Mononuclear cell (primary cell): ENCODE data around the gene PID1. TPM values are rescaled to one million over a fixed set of nuclear protein-coding genes. Genes with fewer than 3 reads are reported as not detected.
"Not testable (repeated sequence)": the region's sequence is repeated elsewhere in the genome, so short reads cannot be mapped to it uniquely, and the experiment has no call there.

ENCODE experiments used
- H3K27me3 ChIP-seq: 2 replicates; pipeline ENCODE4 v1.6.0; 2011; ENCODE audit warnings: low read length, control low read depth; ENCODE audit not compliant: insufficient read depth
- H3K4me1 ChIP-seq: 2 replicates; pipeline ENCODE4 v1.5.1; 2011; ENCODE audit warnings: mild to moderate bottlenecking, low read length, control low read depth; ENCODE audit not compliant: insufficient read depth
- H3K4me3 ChIP-seq: 2 replicates; pipeline ENCODE4 v1.5.1; 2011; ENCODE audit warnings: mild to moderate bottlenecking, low read length, moderate library complexity
- H3K9me3 ChIP-seq: 2 replicates; pipeline ENCODE4 v1.5.1; 2011; ENCODE audit warnings: low read depth, mild to moderate bottlenecking, control low read depth, low read length
- total RNA-seq: library from RNA; depleted of rRNA; stranded (reverse); fragments of >200 nt; gene quantifications from one replicate; pipeline ENCODE4 v1.2.3, GENCODE V29; 2012

The PID1 gene
- total RNA-seq, 1 donor = 8.4 TPM

DNA sequence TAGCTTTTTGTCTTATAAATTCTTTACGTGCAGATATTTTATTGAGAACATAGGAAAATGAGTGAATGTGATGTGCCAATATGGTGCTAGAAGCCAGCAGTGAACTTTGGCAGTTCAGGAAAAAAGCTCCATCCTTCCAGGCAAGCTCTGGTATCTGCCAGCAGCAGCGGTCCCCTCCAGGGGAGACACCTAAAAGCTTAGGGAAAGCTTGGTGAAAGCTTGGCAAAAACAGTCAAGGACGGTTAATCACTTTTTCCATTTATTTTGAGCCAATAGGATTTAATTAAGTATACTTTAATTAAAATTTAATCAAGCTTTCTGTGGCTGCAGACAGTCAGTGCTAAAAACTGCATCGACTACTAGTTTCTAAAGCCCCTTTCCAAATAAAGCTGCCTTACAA is 60.4 kb downstream of the PID1 start:
- no peaks in the 10 kb centered on the region for H3K4me1 ChIP-seq
- no peaks in the 10 kb centered on the region for H3K27me3 ChIP-seq
- no peak overlapping the region for H3K4me3 ChIP-seq
- H3K9me3 ChIP-seq = no peaks in the 10 kb centered on the region

GRCh38 chr2:229206548-229206947 is 64.5 kb downstream of the PID1 start:
- H3K4me1 ChIP-seq = no peaks in the 10 kb centered on the region
- H3K4me3 ChIP-seq = no peak overlapping the region
- H3K9me3 ChIP-seq = no peaks in the 10 kb centered on the region
- no peaks in the 10 kb centered on the region for H3K27me3 ChIP-seq

GRCh38 chr2:229205704-229206103 is 65.4 kb downstream of the PID1 start:
- no peaks in the 10 kb centered on the region for H3K4me1 ChIP-seq
- H3K4me3 ChIP-seq = no peak overlapping the region
- no peaks in the 10 kb centered on the region for H3K27me3 ChIP-seq
- H3K9me3 ChIP-seq = no peaks in the 10 kb centered on the region

DNA sequence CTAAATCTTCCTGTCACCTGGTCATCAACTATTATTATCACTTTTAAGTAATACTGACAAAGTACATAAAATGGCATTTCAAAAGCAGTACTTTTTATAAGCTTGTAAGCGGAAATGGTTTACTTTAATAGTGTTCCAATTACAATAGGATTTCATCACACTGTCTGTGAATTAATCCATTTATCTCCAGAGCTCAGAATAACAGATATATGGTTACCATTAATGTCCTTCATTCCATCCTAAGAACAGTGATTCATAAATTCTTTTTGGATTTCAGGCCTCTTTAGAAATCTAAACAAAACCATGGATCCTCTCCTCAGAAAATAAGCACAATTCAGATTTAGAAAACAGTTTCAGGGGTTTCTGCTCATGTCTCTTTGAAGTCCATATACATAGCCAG is 68.4 kb downstream of the PID1 start:
- no peaks in the 10 kb centered on the region for H3K27me3 ChIP-seq
- no peaks in the 10 kb centered on the region for H3K9me3 ChIP-seq
- no peak overlapping the region for H3K4me3 ChIP-seq
- H3K4me1 ChIP-seq = no peaks in the 10 kb centered on the region

- H3K27me3 ChIP-seq = no peaks in the 10 kb centered on the region
- H3K9me3 ChIP-seq = no peaks in the 10 kb centered on the region
- no peaks in the 10 kb centered on the region for H3K4me1 ChIP-seq
- no peak overlapping the region for H3K4me3 ChIP-seq
Observed at GRCh38 chr2:229201521-229201920, 69.6 kb downstream of the PID1 start.

DNA sequence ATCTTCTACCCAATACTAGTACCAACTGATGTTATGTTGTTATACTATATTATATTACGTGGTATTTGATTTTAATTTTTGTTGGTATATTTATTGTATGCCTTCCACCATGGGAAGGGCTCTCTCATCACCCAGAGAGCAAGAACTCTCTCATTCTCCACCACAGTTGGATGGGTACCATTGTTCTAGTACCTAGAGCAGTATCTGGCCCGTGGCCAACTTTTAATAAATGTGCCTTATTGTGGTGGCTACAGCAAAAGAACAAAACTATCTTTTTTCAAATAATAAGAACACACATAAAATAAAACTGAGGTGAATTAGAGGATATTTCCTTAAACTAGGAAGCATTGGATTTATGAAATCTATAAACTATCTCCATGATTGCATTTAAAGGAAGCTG is 71.8 kb downstream of the PID1 start:
- Histone ChIP-seq H3K4me3 (no peak overlapping the region), H3K4me1 (no peaks in the 10 kb centered on the region), H3K27me3 (no peaks in the 10 kb centered on the region), H3K9me3 (no peaks in the 10 kb centered on the region)

- Histone ChIP-seq H3K4me1 (no peaks in the 10 kb centered on the region), H3K9me3 (no peaks in the 10 kb centered on the region), H3K27me3 (no peaks in the 10 kb centered on the region), H3K4me3 (no peak overlapping the region)
Observed at GRCh38 chr2:229196448-229196847, 74.6 kb downstream of the PID1 start.

- Histone ChIP-seq H3K4me1 (no peaks in the 10 kb centered on the region), H3K27me3 (no peaks in the 10 kb centered on the region), H3K9me3 (no peaks in the 10 kb centered on the region), H3K4me3 (no peak overlapping the region)
Observed at GRCh38 chr2:229195346-229195947, 75.6 kb downstream of the PID1 start.

DNA sequence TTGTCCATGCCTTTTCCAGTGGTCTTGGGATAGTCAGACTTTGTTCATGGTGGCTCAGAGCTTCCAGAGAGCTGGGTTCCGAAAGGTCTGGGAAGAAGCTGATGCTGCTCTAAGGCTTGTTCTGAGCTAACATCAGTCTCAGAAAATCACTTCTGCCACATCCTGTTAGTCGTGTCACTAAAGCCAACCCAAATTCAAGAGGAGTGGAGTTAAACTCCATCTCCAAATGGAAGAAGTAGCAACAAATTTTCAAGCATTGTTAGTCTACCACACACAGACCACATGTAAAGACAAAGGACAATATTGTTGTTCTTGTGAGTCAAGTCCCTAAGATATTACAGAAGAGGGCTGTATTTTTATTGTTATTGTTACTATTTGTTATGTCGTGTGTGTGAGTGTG is 77.8 kb downstream of the PID1 start:
- no peaks in the 10 kb centered on the region for H3K27me3 ChIP-seq
- no peak overlapping the region for H3K4me3 ChIP-seq
- no peaks in the 10 kb centered on the region for H3K4me1 ChIP-seq
- no peaks in the 10 kb centered on the region for H3K9me3 ChIP-seq

DNA sequence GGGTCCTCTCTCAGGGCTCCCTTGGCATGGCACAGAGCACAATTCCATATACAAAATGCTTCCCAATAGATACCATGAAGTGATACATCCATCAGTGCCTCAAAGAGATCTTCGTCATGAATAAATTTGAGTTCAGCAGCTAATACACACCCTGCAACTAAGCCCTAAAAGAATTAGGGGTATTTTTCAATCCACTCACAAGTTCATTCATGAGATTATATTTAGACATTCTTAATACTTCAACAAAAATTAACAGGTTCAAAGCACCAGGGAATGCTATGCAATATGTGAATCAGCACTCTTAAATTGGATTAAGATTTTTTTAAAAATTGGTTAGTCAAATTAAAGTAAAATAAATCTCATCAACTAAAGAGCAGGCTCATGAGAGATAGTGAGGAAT is 79.7 kb downstream of the PID1 start:
- Histone ChIP-seq H3K4me3 (no peak overlapping the region), H3K9me3 (no peaks in the 10 kb centered on the region), H3K4me1 (no peaks in the 10 kb centered on the region), H3K27me3 (no peaks in the 10 kb centered on the region)

GRCh38 chr2:229187123-229187522 is 84.0 kb downstream of the PID1 start:
- not testable (repeated sequence) for H3K9me3 ChIP-seq, H3K4me1 ChIP-seq, H3K27me3 ChIP-seq, H3K4me3 ChIP-seq

- Histone ChIP-seq H3K4me1 (no peaks in the 10 kb centered on the region), H3K27me3 (no peaks in the 10 kb centered on the region), H3K9me3 (no peaks in the 10 kb centered on the region), H3K4me3 (no peak overlapping the region)
Observed at GRCh38 chr2:229181641-229182040, 89.4 kb downstream of the PID1 start.

DNA sequence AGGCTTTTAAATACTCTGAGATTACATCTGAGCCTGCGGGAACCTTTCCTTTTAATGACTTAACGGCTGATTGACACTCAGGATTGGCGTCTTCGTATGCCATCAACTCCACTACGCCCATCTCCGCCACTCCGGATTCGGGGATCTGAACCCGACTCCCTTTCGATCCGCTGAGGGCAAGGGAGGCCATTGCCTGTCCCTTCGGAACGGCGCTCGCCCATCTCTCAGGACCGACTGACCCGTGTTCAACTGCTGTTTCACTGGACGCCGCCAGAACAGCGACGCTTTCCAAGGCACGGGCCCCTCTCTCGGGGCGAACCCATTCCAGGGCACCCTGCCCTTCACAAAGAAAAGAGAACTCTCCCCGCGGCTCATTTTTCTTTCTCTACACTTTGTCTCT is 90.4 kb downstream of the PID1 start:
- H3K27me3 ChIP-seq = no peaks in the 10 kb centered on the region
- H3K4me1 ChIP-seq = no peaks in the 10 kb centered on the region
- no peak overlapping the region for H3K4me3 ChIP-seq
- no peaks in the 10 kb centered on the region for H3K9me3 ChIP-seq

DNA sequence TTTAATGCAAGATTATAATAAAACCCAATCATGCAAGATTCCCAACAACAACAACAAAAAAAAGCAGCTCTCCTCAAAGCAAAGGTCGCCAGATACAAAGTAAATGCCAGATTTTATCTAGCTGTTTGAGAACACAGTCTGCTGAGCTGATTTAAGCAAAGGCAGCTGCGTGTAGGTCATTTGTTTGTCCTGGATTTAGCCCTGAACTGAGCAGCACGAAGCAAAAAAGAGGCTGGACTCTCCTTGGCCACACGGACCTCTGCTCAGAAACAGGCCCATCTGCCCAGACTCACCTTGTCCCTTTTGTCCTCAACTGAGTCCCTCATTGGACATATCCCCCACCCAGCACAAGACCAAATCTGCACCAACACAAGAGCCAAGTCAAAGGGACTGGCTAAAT is 91.5 kb downstream of the PID1 start:
- no peak overlapping the region for H3K4me3 ChIP-seq
- no peaks in the 10 kb centered on the region for H3K4me1 ChIP-seq

GRCh38 chr2:229178706-229179105 is 92.4 kb downstream of the PID1 start:
- no peaks in the 10 kb centered on the region for H3K4me1 ChIP-seq
- no peaks in the 10 kb centered on the region for H3K27me3 ChIP-seq
- no peak overlapping the region for H3K4me3 ChIP-seq
- no peaks in the 10 kb centered on the region for H3K9me3 ChIP-seq

More for the DNA sequence above, 91.5 kb downstream of the PID1 start:
- no peaks in the 10 kb centered on the region for H3K9me3 ChIP-seq
- H3K27me3 ChIP-seq = no peaks in the 10 kb centered on the region

DNA sequence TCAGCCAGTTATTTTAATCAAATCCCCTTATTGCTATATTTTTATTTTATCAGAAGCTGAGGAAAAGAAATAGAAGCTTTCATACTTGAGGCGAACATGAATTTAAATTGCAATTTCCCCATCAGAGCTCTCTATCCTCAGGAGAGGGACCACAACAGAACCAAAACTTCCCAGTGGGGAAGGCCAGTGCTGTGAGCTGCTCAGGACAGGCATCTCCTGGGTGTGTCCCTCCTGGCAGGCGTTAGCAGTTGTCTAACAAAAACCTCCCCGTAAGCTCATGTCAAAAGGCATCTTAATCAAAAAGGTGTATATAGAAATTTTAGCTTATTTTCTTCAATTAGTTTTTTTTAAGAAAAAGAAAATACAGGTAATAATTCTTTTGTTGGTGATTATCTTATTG is 93.0 kb downstream of the PID1 start:
- Histone ChIP-seq H3K27me3 (no peaks in the 10 kb centered on the region), H3K4me1 (no peaks in the 10 kb centered on the region), H3K9me3 (no peaks in the 10 kb centered on the region), H3K4me3 (no peak overlapping the region)
